Upper lobe of left lung (tissue), 6 donors: ENCODE results near the gene ASPHD2. TPM values are rescaled to one million over a fixed set of nuclear protein-coding genes. Genes with fewer than 3 reads are reported as not detected.
A peak's percentile ranks its signal among the peaks of the same experiment; 100 is the strongest.

Experiments used
- ATAC-seq, 2 donors: fragments of 200-7000 bp; cut with Tn5 transposase; one replicate each; pipeline ENCODE4 v1.9.1; 2022; ENCODE audit warnings: mild to moderate bottlenecking in 2 of 2, moderate library complexity in 2 of 2; ENCODE audit not compliant: low FRiP score in 2 of 2
- DNase-seq, 2 donors: peaks; one replicate each; pipeline ENCODE4 v3.0.0-alpha.2; 2019 to 2020
- H3K27ac ChIP-seq, 4 donors: fragments of 200-600 bp; sonication (generic); one replicate each; pipeline ENCODE4 v1.5.1; 2016 to 2019
- H3K27me3 ChIP-seq, 4 donors: fragments of 200-600 bp; sonication (generic); one replicate each; pipeline ENCODE4 v1.5.1; 2017 to 2019
- H3K36me3 ChIP-seq, 4 donors: fragments of 200-600 bp; sonication (generic); one replicate each; pipeline ENCODE4 v1.5.1; 2016 to 2019
- H3K4me1 ChIP-seq, 4 donors: fragments of 200-600 bp; sonication (generic); one replicate each; pipeline ENCODE4 v1.5.1; 2018 to 2019
- H3K4me3 ChIP-seq, 4 donors: fragments of 200-600 bp; sonication (generic); one replicate each; pipeline ENCODE4 v1.5.1; 2017 to 2019; ENCODE audit warnings: mild to moderate bottlenecking in 2 of 4, moderate library complexity in 1 of 4
- H3K9me3 ChIP-seq, 4 donors: fragments of 200-600 bp; sonication (generic); one replicate each; pipeline ENCODE4 v1.5.1; 2018 to 2019
- CTCF ChIP-seq, 6 experiments: fragments of 450-650 bp in 4 of 6; fragments of 200-600 bp in 2 of 6; sonication (generic) in 2 of 6; IDR thresholded peaks; one replicate each; pipeline ENCODE4 v1.5.1; 2016 to 2019; ENCODE audit warnings: antibody characterized with exemption in 6 of 6
- EP300 ChIP-seq, 4 donors: sonication (generic); formaldehyde crosslinking; IDR thresholded peaks; one replicate each; pipeline ENCODE4 v1.5.1; 2017; ENCODE audit warnings: antibody characterized with exemption in 4 of 4, control low read depth in 2 of 4
- POLR2A ChIP-seq, 4 donors: fragments of 450-650 bp; IDR thresholded peaks; one replicate each; pipeline ENCODE4 v1.5.1; 2016 to 2017; ENCODE audit warnings: antibody characterized with exemption in 4 of 4, mild to moderate bottlenecking in 2 of 4
- POLR2AphosphoS5 ChIP-seq, 2 donors: sonication (generic); formaldehyde crosslinking; IDR thresholded peaks; one replicate each; pipeline ENCODE4 v1.5.1; 2017; ENCODE audit warnings: antibody characterized with exemption in 2 of 2
- WGBS, 2 donors: methylation state at CpG; one replicate each; pipeline ENCODE4 v1.1.5; 2017 to 2018; 5-methylcytosine and 5-hydroxymethylcytosine counted together
- total RNA-seq, 6 donors: library from RNA; depleted of rRNA in 4 of 6; stranded (reverse); fragments of >200 nt in 4 of 6; gene quantifications; one replicate each; pipeline versions ENCODE4 v1.1.0 to v1.2.1, GENCODE V29; 2016 to 2021
- donor health status: DM: no; HTN: no; CAD: no; lungs with moderate emphysema.
- donor health status: DM: no; HTN: yes; CAD: no; lungs with severe emphysema.

ASPHD2 gene
- total RNA-seq, 6 donors from 2014 or later: 0.33 to 2.1 (median 1.1) TPM

DNA sequence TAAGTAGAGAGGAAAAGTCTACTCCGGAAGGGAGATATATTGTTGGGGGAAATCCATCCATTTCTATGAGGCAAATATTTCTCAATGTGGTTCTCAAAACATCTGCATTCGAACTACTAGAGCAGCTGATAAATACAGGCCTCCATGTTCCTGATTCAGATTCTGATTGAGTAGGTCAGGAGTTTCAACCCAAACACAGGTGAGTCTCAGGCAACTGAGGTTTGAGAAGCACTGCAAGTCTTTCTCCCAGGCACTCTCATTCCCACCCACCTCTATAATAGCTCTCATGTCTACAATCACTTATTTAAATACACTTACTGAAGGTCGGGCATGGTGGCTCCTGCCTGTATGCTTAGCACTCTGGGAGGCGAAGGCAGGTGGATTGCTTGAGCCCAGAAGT, 14.7 kb upstream of the ASPHD2 start:
- WGBS, 2 donors: 78 to 86% methylated on average over 4 of the region's 4 CpGs
- ATAC-seq: no peak
- DNase-seq: no peak
- Histone ChIP-seq H3K27ac (no peak overlapping the region), H3K4me3 (no peak overlapping the region), H3K9me3 (no peaks in the 10 kb centered on the region), H3K36me3 (no peaks in the 10 kb centered on the region), H3K4me1 (no peaks in the 10 kb centered on the region), H3K27me3 (no peaks in the 10 kb centered on the region)
- TF ChIP-seq CTCF (IDR thresholded peaks at IDR 0.05) (no peak), EP300 (IDR thresholded peaks at IDR 0.05) (no peak), POLR2A (IDR thresholded peaks at IDR 0.05) (no peak)

GRCh38 chr22:26416256-26416655, 12.8 kb upstream of the ASPHD2 start:
- WGBS, 2 donors: 55 to 70% methylated on average over 4 of the region's 4 CpGs
- ATAC-seq: no peak
- Histone ChIP-seq H3K27me3 (no peaks in the 10 kb centered on the region), H3K36me3 (no peaks in the 10 kb centered on the region), H3K4me1 (no peaks in the 10 kb centered on the region), H3K27ac (no peak overlapping the region), H3K4me3 (no peak overlapping the region), H3K9me3 (no peaks in the 10 kb centered on the region)
- TF ChIP-seq POLR2AphosphoS5 (IDR thresholded peaks at IDR 0.05) (no peak), CTCF (IDR thresholded peaks at IDR 0.05) (no peak), EP300 (IDR thresholded peaks at IDR 0.05) (no peak), POLR2A (IDR thresholded peaks at IDR 0.05) (no peak)
- no peak for DNase-seq

DNA sequence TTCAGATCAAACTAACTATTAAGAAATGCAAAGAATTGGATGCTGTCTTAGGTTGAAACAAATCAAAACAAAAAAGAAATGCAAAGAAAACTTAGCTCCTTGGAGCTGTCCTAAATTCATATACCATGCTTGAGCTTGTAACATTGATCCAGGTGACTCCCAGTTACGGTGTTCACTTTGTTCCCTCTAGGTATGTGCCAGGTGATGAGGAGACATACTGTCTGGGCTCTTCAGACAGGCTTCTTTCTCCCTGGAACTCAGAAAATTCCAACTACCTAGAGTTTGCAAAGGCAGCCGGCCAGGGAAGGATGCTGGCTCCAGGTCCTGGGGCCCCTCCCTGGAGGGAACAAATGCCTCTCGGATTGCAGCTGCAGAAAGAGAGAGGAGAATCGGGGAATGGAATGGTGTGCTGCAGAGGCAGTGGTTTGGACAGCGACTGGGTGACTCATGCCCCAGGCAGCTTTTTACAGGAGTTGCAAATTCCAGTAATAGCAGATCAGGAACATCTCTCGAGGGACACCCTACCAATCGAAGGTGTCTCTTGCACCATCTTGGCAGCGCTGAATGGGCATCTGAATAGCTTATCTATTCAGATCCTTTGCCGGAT, 12.3 kb upstream of the ASPHD2 start:
- Histone ChIP-seq H3K4me1 (no peaks in the 10 kb centered on the region), H3K4me3 (no peak overlapping the region), H3K27me3 (no peaks in the 10 kb centered on the region), H3K9me3 (no peaks in the 10 kb centered on the region), H3K27ac (no peak overlapping the region), H3K36me3 (no peaks in the 10 kb centered on the region)
- ATAC-seq (peak in 1 of 2 donors; percentile 58), DNase-seq (no peak)
- WGBS, 2 donors: 54 to 68% methylated on average over 9 of the region's 9 CpGs
- TF ChIP-seq EP300 (IDR thresholded peaks at IDR 0.05) (no peak), POLR2AphosphoS5 (IDR thresholded peaks at IDR 0.05) (no peak), POLR2A (IDR thresholded peaks at IDR 0.05) (no peak), CTCF (IDR thresholded peaks at IDR 0.05) (no peak)

GRCh38 chr22:26417406-26417805, 11.7 kb upstream of the ASPHD2 start:
- no peak for TF ChIP-seq POLR2AphosphoS5 (IDR thresholded peaks at IDR 0.05)
- no peak for TF ChIP-seq EP300 (IDR thresholded peaks at IDR 0.05)
- no peak for TF ChIP-seq POLR2A (IDR thresholded peaks at IDR 0.05)
- no peak for TF ChIP-seq CTCF (IDR thresholded peaks at IDR 0.05)
- no peak overlapping the region for H3K4me3 ChIP-seq
- H3K27me3 ChIP-seq: no peaks in the 10 kb centered on the region
- ATAC-seq (no peak), DNase-seq (no peak)
- no peaks in the 10 kb centered on the region for H3K36me3 ChIP-seq
- H3K27ac ChIP-seq: no peak overlapping the region
- peaks cover 0 to under 1% (median 0%) of the 10 kb centered on the region in 4 donors for H3K9me3 ChIP-seq
- H3K4me1 ChIP-seq: no peaks in the 10 kb centered on the region
- WGBS, 2 donors: 81 to 90% methylated on average over 3 of the region's 3 CpGs

DNA sequence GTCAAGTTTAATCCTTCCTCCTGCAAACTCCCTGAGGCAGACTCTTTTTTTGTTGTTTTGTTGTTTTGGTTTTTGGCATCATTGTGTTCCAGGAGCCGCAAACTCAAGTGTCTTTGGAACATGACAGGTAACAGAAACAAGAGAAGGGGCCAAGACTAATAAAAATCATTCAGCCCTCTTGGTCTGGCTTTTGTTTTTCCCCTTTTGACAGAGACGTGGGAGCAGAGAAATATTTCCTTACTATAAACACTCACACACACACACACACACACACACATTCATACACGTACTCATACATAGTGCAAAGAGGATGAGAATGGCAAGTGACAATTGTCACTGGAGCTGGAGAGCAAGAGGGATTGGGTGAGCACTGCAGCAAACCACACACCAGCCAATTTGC, 10.4 kb upstream of the ASPHD2 start:
- no peak for DNase-seq
- Histone ChIP-seq H3K36me3 (no peaks in the 10 kb centered on the region), H3K4me3 (no peak overlapping the region), H3K4me1 (no peaks in the 10 kb centered on the region), H3K27ac (no peak overlapping the region), H3K9me3 (peaks cover 6 to 10% (median 8%) of the 10 kb centered on the region in 4 donors), H3K27me3 (no peaks in the 10 kb centered on the region)
- ATAC-seq: no peak
- 40 to 58% methylated on average over 3 of the region's 3 CpGs for WGBS, 2 donors
- TF ChIP-seq EP300 (IDR thresholded peaks at IDR 0.05) (no peak), POLR2AphosphoS5 (IDR thresholded peaks at IDR 0.05) (no peak), POLR2A (IDR thresholded peaks at IDR 0.05) (no peak), CTCF (IDR thresholded peaks at IDR 0.05) (no peak)
